GM06990 (cell line): ENCODE data around the gene KAT8.
"Not testable (repeated sequence)": the region's sequence is repeated elsewhere in the genome, so short reads cannot be mapped to it uniquely, and the experiment has no call there.

ENCODE experiments used
- DNase-seq: peaks from one replicate; pipeline ENCODE4 v3.0.0-alpha.2; 2011; ENCODE audit not compliant: insufficient read length; ENCODE audit errors: extremely low read depth
- H3K27me3 ChIP-seq: replicated peaks from 2 replicates; pipeline ENCODE4 v1.6.0; 2011; ENCODE audit warnings: low read length; ENCODE audit not compliant: control insufficient read depth, insufficient read depth
- H3K36me3 ChIP-seq: 2 replicates; pipeline ENCODE4 v1.5.1; 2011; ENCODE audit warnings: low read length; ENCODE audit not compliant: control insufficient read depth, insufficient read depth
- H3K4me3 ChIP-seq: replicated peaks from 2 replicates; pipeline ENCODE4 v1.5.1; 2011; ENCODE audit warnings: low read depth, mild to moderate bottlenecking, control low read depth, low read length
- CTCF ChIP-seq: IDR thresholded peaks from 2 replicates; pipeline ENCODE4 v1.5.1; 2011; ENCODE audit warnings: low read length, control low read depth, mild to moderate bottlenecking, inconsistent platforms; ENCODE audit not compliant: insufficient read depth, poor library complexity, severe bottlenecking

The KAT8 gene

GRCh38 chr16:31094424-31095120 lies 22.9 kb upstream of the KAT8 start, which contains the start of gene VKORC1:
Gene VKORC1, minus strand, starts transcription at chr16:31094797. Its CDS starts 68 bp downstream, at chr16:31094729.
- no peaks in the 10 kb centered on the region for H3K27me3 ChIP-seq
- peak; percentile 92 for DNase-seq
- H3K4me3 ChIP-seq = peak within 1 kb of the TSS; percentile 96
- peaks cover 7% of the 10 kb centered on the region for H3K36me3 ChIP-seq
- no peak for TF ChIP-seq CTCF

- H3K27me3 ChIP-seq = no peaks in the 10 kb centered on the region
- H3K36me3 ChIP-seq = no peaks in the 10 kb centered on the region
- no peak overlapping the region for H3K4me3 ChIP-seq
- no peak for DNase-seq
- TF ChIP-seq CTCF = no peak
These were observed 17.4 kb upstream of the KAT8 start for GRCh38 chr16:31099860-31100638.

GRCh38 chr16:31100876-31101641 lies 16.4 kb upstream of the KAT8 start:
- not testable (repeated sequence) for DNase-seq, H3K4me3 ChIP-seq, H3K27me3 ChIP-seq, H3K36me3 ChIP-seq

- Histone ChIP-seq H3K4me3 (no peak overlapping the region), H3K36me3 (peaks cover 8% of the 10 kb centered on the region), H3K27me3 (no peaks in the 10 kb centered on the region)
- peak; percentile 83 for TF ChIP-seq CTCF
- peak; percentile 85 for DNase-seq
These were observed 11.7 kb upstream of the KAT8 start for GRCh38 chr16:31105677-31106213.

GRCh38 chr16:31106509-31107464 lies 10.7 kb upstream of the KAT8 start:
- Histone ChIP-seq H3K36me3 (peaks cover 14% of the 10 kb centered on the region), H3K27me3 (no peaks in the 10 kb centered on the region), H3K4me3 (no peak overlapping the region)
- DNase-seq = no peak
- TF ChIP-seq CTCF = no peak
